Stimulated activated CD8-positive, alpha-beta memory T cell treated with anti-CD3 and anti-CD28 coated beads, Interleukin-4, amount 100 ng/mL, for 4 hours (primary cell): ENCODE results near the gene LTC4S.
"Not testable (repeated sequence)": the region's sequence is repeated elsewhere in the genome, so short reads cannot be mapped to it uniquely, and the experiment has no call there.

ENCODE experiments used
- DNase-seq, 2 donors: peaks; one replicate each; pipeline ENCODE4 v3.0.0-alpha.2; 2020; ENCODE audit warnings: low read depth in 2 of 2, low spot score in 1 of 2

The LTC4S gene

DNA sequence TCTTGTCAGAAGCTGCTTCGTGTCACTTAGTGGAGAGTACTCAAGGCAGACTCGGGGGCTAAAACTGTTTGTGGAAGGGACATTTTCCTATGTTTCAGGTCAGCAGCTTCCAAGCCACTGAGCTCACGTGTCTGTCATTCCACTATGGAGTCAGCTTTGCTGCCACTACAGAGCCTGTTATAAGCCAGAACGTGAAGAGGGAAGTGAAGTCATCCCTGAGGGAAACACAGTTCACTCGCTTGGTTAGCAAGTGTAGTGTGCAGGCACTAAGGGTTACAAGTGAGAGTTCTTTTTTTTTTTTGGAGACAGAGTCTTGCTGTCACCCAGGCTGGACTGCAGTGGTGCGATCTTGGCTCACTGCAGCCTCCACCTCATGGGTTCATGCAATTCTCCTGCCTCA lies 24.5 kb upstream of the LTC4S start:
- DNase-seq = no peak

DNA sequence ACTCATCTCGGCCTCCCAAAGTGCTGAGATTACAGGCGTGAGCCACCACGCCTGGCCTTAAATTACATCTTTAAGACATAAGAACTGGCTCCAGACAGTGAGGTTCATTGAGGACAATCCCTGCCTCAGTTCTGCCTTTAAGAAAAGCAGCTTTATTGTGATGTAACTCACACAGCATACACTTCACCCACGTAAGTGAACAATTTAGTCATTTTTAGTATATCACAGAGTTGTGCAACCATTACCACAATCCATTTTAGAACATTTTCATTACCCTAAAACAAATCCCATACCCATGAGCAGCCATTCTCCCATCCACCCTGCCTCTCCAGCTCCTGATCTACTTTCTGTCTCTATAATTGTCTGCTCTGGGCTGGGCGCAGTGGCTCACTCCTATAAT lies 24.0 kb upstream of the LTC4S start:
- no peak for DNase-seq

DNA sequence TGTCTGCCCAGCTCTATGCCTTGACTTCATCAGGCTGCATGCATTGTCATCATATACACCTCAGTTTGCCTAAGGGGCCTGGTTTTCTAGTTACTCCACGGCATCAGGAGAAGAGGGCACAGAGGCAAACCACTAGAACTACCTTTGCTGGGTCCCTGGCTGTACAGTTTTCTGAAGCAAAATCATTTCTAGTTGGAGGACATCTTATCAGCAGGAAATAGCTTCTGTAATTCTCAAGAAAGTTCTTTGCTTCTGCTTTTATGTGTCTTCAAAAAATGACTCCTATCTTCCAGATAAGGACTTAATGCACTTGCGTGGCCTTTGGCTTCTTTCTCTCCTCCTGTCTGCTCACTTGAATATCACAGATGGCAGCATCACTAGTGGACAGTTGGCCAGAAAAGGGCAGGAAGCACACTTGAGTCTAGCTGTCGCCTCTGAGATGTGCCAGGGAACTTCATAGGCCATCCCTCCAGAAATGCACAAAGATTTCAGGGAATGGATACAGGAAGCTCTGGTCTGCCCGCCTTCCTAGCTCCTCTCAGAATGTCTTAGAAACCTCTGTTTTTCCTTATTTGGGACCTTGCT lies 22.4 kb upstream of the LTC4S start:
- no peak for DNase-seq

DNA sequence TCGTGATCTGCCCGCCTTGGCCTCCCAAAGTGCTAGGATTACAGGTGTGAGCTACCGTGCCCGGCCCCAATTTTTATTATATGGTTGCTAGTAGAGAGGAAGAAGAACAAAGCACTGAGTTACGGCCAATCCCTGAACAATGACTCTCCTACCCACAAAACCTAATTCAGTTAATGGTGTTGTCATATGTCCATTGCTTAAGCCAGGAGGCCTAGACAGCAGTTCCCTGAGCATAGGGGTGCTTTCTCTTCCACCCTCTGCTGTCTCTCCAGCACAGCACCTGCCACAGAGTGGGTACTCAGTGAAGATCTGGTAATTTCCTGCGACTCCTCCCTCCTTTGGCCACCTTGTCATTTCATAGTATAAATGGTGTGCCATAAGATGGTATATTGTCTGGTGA lies 21.4 kb upstream of the LTC4S start:
- no peak for DNase-seq

DNA sequence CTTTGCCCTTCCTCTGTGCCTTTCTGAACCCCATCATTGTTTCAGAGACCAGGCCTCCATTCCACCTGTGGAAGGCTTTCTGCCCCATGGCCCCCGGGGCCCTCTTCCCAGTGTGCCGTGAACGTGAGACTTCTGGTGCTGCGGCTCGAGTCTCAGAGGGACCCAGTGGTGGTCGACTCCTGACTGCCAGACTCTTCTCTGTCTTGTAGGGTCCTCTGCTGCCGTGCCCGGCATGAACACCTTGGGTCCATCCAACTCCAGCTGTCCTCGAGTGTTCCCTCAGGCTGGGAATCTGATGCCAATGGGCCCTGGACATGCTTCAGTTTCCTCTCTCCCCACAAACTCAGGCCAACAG lies 20.1 kb upstream of the LTC4S start:
- DNase-seq = no peak

DNA sequence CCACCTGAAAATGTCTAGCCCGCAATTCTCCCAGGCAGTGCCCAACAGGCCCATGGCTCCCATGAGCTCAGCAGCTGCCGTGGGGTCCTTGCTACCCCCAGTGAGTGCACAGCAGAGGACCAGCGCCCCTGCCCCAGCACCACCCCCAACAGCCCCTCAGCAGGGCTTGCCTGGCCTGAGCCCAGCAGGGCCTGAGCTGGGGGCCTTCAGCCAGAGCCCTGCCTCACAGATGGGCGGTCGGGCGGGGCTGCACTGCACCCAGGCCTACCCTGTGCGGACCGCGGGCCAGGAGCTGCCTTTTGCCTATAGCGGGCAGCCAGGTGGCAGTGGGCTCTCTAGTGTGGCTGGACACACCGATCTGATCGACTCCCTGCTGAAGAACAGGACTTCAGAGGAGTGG lies 19.3 kb upstream of the LTC4S start:
- no peak for DNase-seq

DNA sequence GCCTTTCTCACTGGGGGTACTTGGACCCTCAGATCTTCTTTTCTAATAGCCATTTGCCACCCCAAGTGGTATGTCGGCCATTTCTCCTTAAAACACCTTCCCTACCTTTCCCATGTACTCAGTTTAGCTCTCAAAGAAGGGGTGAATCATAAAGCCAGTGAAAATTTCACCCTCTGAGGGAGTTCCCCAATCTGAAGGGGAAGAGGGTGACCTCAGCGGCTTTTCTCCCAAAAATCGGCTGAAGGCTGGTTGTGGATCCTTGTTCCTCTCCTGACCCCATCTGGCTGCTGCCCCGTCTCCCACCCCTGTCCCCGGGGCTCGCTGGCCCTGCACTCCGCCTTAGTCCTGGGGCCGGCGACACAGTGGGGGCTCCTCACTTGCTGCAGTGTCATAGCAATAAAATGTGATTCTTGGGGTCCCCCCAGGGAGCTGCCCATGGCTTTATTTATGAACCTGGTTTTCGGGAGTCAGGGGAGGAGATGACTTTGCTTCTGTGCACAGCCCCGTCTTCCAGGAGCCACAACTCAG lies 17.3 kb upstream of the LTC4S start:
- DNase-seq = no peak

DNA sequence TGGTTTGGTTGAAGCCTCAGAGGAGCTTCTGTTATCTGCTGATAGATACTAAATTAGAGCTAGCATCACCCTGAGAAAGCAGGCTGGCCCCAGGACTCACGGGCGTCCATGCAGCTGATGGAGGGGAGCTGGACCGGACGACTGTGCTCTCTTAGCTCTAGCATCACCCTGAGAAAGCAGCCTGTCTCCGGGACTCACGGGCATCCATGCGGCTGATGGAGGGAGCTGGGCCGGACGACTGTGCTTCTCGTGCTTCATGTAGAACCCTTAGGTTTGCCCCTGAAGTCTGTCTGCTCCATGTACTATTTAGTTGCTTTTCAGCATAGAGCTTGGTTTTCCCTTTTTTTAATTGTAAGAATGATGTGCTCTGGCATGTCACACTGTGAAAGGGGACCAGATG lies 16.3 kb upstream of the LTC4S start:
- DNase-seq = no peak

DNA sequence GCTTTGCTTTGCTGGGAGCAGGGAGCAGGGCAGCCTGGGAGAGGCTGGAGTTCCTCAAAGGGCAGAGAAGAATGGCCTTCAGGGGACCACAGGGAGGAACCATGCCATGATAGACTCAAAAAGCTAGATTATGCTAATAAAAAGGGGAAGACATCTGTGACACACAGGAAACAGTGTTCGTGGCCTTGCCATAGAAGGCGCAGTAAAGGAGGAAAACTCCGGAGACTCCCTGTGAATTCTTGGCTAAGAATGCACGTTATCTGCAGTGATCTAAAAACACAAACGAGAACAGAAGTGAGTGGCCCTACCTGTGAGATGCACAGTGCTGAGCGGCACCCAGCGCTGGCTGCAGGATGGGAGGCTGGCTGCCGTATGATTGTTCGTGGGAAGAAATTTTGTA lies 15.9 kb upstream of the LTC4S start:
- DNase-seq = no peak

DNA sequence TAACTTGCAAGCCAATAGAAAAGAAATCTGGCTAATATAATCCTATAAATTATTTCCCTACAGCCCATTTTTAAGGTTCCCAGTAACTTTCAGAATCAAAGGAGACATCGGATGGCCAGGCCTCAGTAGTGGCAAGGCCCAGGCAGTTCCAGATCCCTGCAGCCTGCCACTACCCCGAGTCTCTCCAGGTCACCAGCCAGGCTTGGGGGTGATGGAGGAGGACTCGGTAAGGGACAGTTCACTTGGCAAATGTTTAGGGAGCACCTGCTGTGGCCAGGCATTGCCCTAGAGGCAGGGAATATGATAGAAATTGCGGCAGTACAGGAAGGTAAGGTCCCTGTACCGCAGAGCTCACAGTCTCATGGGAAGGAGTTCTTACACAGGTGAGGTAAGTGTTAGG lies 15.2 kb upstream of the LTC4S start:
- no peak for DNase-seq

DNA sequence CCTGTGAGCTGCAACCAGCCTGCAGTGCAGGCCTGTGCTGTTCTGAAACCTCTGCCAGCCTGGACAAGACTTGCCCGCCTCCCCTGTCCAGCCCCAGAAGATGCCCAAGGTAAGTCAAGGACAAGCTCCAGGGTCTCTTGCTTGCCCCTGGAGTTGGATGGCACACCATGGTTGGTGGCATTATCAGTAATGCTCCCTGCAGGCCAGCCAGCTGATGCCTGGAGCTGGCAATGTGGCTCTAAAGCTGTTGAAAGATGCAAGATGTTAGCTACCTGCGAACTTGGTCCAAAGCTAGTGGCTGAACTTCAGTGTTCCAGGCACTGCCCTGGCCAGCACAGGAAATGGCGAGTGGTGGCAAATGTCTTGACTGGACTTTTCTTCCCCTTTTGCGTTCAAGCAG lies 14.0 kb upstream of the LTC4S start:
- no peak for DNase-seq

DNA sequence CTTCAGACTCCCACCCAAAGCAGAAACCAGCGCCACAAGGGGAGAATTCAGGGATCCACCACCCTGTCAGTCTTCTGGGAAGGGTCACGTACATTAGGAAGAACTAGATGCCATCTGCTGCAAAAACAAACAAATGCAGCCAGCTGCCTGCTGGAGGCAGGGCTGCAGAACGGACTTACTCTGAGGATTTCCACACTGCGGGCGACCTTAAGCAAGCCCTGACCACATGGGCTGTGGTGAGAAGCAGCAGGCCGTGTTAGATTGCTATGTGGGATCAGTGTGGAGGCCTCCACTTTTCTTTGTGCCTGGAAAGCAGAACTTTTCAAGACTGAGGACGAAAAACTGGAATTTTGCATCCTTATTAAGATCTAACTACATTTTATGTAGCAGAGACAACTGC lies 13.4 kb upstream of the LTC4S start:
- DNase-seq = no peak

DNA sequence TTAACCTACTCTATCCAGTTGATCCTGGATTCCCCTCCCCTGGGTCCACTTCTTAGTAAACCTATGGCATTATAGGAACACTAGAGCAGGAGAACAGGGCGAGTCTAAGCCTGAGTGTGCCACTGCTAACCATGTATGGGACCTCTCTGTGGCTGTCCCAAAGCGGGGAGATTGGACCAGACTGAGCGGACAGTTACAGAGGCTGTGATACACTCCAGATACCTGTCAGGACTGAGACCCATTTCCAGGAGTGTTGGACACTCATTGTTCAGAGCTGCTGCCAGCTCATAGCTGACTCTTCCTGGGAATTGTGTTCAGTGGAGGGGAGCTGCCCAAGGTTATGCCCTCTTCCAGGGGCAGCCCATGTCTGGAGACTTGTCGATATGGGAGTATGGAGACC lies 11.9 kb upstream of the LTC4S start:
- no peak for DNase-seq

DNA sequence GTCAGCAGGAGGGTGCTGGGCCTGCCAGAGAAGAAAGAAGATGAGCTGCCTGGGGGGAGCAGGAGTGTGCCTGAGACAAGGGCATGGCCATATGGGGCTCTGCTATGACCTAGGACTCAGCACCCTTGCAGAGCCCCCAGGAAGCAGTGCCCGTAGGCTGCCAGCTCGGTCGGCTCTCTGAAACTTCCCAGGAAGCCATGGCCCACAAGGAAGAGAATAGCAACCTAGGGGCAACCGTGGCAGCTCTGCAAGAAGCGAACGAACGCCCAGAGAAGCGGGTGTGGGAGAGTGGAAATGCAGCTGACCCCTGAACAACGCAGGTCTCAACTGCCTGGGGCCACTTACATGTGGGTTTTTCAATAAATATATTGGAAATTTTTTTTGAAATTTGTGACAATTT lies 10.7 kb upstream of the LTC4S start:
- no peak for DNase-seq

DNA sequence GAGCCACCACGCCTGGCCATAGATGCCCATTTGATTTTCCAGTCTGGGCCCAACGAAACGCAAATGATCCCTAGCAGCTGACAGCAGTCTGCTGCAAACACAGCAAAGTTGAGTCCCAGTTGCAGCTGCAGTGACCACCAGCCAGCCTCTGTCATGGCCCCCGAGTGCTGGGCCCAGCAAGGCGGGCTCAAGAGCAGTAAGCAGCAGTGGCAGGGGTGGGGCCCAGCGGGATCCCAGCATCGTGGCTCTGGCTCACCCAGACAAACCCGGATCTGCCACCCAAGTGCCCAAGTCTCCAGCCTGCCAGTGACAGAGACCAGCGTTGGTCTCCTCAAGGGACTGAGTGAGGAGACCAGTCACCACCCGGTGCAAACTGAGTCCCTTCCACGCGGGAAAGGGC lies 6.9 kb upstream of the LTC4S start:
- DNase-seq = no peak

DNA sequence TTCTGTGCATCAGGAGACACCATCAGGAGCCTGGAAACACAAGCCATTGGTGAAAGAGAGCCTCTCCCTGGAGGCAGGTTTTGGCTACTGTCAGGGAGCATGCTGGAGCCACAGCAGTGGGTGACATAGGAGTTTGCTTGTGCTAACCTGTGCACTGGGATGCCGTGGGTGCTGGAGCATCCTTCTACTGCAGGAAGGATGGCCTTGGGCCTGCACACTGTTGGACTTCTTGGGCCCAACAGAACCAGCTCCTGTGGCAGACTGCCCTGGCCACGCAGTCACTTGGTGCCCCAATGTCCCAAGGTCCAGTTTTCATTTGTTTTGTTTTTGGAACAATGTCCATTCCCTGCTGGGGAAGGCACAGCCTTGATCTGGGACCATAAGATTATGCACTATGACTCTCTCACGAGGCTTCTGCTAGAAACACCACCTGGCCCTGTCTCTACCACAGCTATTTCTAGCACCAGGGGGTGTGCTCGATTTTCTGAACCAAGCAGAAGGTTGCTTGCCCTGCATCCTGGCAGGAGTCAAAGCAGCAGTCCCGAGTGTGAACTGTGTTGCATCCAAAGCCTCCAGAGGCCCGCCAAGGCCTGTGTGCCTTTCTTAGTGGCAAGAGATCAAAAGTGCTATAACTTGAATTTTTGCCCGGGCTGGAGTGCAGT lies 5.5 kb upstream of the LTC4S start:
- DNase-seq = no peak

DNA sequence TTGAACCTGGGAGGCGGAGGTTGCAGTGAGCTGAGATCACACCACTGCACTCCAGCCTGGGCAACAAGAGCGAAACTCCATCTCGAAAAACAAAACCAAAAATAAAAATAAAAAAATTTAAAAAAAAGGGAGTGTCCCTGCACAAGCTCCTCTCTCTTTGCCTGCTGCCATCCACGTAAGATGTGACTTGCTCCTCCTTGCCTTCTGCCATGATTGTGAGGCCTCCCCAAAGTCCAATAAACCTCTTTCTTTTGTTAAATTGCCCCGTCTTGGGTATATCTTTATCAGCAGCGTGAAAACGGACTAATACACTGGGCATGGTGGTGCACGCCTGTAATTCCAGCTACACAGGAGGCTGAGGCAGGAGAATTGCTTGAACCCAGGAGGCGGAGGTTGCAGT lies 4.5 kb upstream of the LTC4S start:
- not testable (repeated sequence) for DNase-seq

DNA sequence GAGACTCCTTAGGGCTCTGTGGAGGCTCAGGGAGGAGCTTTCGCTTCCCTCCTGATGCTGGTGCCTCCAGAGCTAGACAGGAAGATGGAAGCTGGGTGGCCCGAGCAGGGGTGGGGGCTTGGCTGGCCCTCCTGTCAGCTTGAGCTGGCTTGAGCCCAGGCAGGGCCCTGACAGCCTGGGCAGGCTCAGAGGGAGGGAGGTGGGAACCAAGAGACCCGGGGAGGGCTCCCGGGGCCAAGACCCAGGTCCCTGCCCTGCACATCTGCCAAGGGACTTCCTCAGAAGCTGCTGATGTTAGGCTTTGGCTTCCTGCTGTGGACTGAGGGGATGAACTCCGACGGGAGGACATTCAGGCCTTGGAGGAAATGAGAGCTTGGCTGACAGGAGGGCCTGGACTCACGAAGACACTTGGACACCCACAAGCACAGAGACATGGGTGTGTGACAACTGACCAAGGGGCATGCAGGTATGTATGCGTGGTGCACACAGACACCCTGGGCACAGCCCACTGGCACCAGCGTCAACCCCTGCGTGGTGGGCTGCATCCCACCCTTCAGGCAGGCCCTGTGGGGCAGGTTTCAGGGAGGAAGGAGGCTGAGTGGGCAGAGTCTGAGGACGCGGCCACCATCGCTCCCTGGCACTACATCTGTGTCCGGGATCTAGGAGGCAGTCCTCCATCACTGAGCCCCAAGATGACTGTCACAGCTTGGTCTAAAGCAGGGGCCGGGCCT lies 1.7 kb upstream of the LTC4S start:
- no peak for DNase-seq

DNA sequence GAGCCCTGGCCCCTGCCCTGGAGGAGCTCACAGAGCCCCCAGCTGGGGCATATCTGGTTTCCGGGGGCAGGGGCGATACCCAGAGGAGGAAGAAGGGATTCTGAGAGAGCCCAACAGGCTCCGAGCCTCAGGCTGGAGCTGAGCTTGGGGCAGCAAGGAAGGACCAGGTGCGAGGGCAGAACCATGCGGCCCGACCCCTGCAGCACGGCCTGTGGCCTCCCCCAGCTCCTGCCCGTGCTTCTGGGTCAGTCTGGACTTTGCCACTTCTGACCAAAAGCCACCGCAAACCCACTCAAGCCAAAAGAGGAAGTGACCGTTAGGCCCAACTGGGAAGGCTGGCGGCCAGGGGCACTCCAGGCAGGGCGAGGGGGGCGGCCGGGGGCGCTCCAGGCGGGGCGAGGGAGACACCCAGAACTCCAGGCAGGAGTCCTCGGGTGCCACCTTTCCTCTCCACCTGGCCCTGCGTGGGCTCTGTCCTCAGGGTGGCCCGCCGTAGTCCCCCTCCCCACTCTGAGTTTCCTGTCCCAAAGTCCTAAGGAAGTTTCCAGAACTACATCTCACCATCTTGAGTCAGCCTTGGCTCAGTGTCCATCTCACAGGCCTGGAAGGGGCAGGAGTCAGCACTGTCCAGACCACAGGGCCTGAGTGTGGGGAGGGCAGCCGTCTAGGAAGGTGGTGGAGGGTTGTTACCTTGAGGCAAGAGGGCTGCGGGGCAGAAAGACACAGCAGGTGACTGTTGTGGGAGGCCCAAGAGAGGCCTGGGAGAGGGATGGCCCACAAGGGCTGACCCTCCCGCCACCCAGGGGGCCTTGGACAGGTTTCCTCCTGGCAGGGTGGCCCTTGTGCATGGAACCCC lies 946 bp upstream of the LTC4S start:
- DNase-seq = no peak

DNA sequence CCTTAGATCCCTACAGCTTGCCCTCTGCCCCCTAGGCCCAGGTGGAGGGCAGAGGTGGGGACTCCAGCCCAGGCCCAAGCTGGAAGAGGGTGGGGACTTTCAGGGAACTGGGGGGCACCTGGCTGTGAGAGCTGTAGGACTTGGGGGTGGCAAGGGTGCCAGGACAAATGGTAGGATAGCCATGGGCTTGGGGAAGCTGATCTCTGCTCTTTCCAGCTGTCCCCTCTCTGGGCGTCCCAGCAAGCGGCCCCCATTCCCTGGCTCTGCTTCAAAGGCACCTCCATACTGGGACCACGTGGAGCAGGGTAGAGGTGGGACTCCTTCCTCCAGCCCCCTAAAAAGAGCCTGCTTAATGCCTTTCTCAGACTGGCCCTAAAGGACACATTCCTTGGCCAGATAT lies 385 bp downstream of the LTC4S start:
- no peak for DNase-seq

DNA sequence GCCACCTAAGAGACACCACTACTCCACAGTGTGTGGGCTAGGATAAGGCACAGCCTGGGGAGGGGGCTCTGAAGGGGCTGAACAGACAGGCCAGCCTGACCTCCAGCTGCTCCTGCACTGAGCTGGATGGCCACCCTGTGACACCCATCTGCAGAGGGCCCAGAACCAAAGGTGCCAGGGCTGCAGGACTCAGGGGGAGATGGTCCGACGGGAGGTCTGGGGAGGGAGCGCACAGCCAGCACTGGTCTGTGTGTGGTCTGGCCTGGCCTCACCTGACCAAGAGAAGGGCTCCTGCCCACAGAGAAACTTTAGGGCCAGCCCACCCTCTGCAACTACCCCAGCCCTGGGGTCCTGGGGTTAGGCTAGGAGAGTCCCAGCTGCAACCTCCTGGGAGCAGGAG lies 789 bp downstream of the LTC4S start:
- DNase-seq = no peak
